HepG2 (cell line): Measurements from ENCODE around the gene RPL19. TPM values are rescaled to one million over a fixed set of nuclear protein-coding genes. Genes with fewer than 3 reads are reported as not detected.

Experiments
- KAT7 ChIP-seq: IDR thresholded peaks from 2 replicates; pipeline ENCODE4 v1.6.1; 2018; ENCODE audit warnings: borderline replicate concordance, missing compliant biosample characterization
- KDM1A ChIP-seq: IDR thresholded peaks from 2 replicates; pipeline ENCODE4 v1.6.1; 2016; ENCODE audit warnings: missing compliant biosample characterization
- NCOA1 ChIP-seq: sonication (generic); formaldehyde crosslinking; IDR thresholded peaks from 2 replicates; pipeline ENCODE4 v1.9.0; 2021; ENCODE audit warnings: missing genetic modification reagents
- PCBP2 ChIP-seq: fragments of 200-400 bp; formaldehyde crosslinking; optimal IDR thresholded peaks from 2 replicates; pipeline ENCODE3; 2018; ENCODE audit warnings: low read length, low read depth; ENCODE audit not compliant: poor library complexity, severe bottlenecking
- TSC22D2 ChIP-seq: sonication (generic); formaldehyde crosslinking; IDR thresholded peaks from 2 replicates; pipeline ENCODE4 v1.5.1; 2020; ENCODE audit warnings: missing genetic modification reagents, mild to moderate bottlenecking, borderline replicate concordance
- U2AF1 ChIP-seq: fragments of 200-400 bp; formaldehyde crosslinking; optimal IDR thresholded peaks from 2 replicates; pipeline ENCODE3; 2017; ENCODE audit warnings: mild to moderate bottlenecking, low read depth, low read length
- ZHX2 ChIP-seq, 2 experiments: sonication (generic) in 1 of 2; formaldehyde crosslinking in 1 of 2; IDR thresholded peaks; 2 replicates each; pipeline versions ENCODE4 v1.6.1 to v1.9.0; 2014 to 2022; ENCODE audit warnings: antibody characterized with exemption in 1 of 2, borderline replicate concordance in 1 of 2, inconsistent platforms in 1 of 2, low read depth in 1 of 2, missing genetic modification reagents in 1 of 2
- ZNF121 ChIP-seq: sonication (generic); formaldehyde crosslinking; IDR thresholded peaks from 2 replicates; pipeline ENCODE4 v1.5.0; 2020; ENCODE audit warnings: mild to moderate bottlenecking, missing genetic modification reagents
- ZNF225 ChIP-seq: sonication (generic); formaldehyde crosslinking; IDR thresholded peaks from 2 replicates; pipeline ENCODE4 v1.4.0; 2020; ENCODE audit warnings: mild to moderate bottlenecking, missing genetic modification reagents
- polyA plus RNA-seq, 8 experiments: library from polyadenylated mRNA; depleted of rRNA in 3 of 8; stranded (reverse) in 7 of 8; unstranded in 1 of 8; fragments of >200 nt; fragmentation: Illumina TruSeq in 4 of 8; extraction: Trizol in 4 of 8; gene quantifications; 2 replicates each; pipeline versions ENCODE4 v1.2.1 to v1.2.3, GENCODE V29; 2011 to 2016; ENCODE audit warnings: low read depth in 4 of 8, missing spikeins in 1 of 8, mixed read lengths in 1 of 8; ENCODE audit not compliant: insufficient read depth in 1 of 8
- total RNA-seq, 5 experiments: library from RNA; depleted of rRNA; stranded (reverse); fragments of >200 nt; fragmentation: Illumina TruSeq; extraction: Trizol; gene quantifications; 2 replicates each; pipeline ENCODE4 v1.2.3, GENCODE V29; 2016; ENCODE audit warnings: low read depth in 1 of 5
- TF ChIP-seq, protein P1 (sequence below): sonication (generic); formaldehyde crosslinking; IDR thresholded peaks from 2 replicates; pipeline ENCODE4 v1.5.0; 2020; ENCODE audit warnings: mild to moderate bottlenecking, missing genetic modification reagents
- TF ChIP-seq, protein P2 (sequence below): sonication (generic); formaldehyde crosslinking; IDR thresholded peaks from 2 replicates; pipeline ENCODE4 v1.5.1; 2020; ENCODE audit warnings: mild to moderate bottlenecking, missing genetic modification reagents, moderate library complexity
- TF ChIP-seq, protein P3 (sequence below): sonication (generic); formaldehyde crosslinking; IDR thresholded peaks from 2 replicates; pipeline ENCODE4 v1.4.0; 2020; ENCODE audit warnings: mild to moderate bottlenecking, missing genetic modification reagents

The RPL19 gene
- total and polyA plus RNA-seq, 2 of the 13 experiments (the other 11 are each of a cell fraction or from before 2014, with no cell fraction given), result 2,522 to 2,768 TPM

GRCh38 chr17:39200070-39200879, at the start of gene RPL19 (continued):
- TF ChIP-seq, protein P1, sequence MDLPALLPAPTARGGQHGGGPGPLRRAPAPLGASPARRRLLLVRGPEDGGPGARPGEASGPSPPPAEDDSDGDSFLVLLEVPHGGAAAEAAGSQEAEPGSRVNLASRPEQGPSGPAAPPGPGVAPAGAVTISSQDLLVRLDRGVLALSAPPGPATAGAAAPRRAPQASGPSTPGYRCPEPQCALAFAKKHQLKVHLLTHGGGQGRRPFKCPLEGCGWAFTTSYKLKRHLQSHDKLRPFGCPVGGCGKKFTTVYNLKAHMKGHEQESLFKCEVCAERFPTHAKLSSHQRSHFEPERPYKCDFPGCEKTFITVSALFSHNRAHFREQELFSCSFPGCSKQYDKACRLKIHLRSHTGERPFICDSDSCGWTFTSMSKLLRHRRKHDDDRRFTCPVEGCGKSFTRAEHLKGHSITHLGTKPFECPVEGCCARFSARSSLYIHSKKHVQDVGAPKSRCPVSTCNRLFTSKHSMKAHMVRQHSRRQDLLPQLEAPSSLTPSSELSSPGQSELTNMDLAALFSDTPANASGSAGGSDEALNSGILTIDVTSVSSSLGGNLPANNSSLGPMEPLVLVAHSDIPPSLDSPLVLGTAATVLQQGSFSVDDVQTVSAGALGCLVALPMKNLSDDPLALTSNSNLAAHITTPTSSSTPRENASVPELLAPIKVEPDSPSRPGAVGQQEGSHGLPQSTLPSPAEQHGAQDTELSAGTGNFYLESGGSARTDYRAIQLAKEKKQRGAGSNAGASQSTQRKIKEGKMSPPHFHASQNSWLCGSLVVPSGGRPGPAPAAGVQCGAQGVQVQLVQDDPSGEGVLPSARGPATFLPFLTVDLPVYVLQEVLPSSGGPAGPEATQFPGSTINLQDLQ (CRISPR knock-in tag), result no peak
- TF ChIP-seq NCOA1 (CRISPR knock-in tag) (peak; percentile 93), U2AF1 (no peak), ZNF225 (CRISPR knock-in tag) (peak; percentile 68; the same call in 1 of the 2 replicates), ZNF121 (no peak), KDM1A (peak; percentile 51; the same call in 1 of the 2 replicates), TSC22D2 (no peak; the same call in none of the 2 replicates), PCBP2 (no peak), KAT7 (CRISPR knock-in tag) (peak; percentile 81; the same call in 1 of the 2 replicates), ZHX2 (IDR thresholded peaks at IDR 0.05; ENCODE audit: low read depth) (no peak), ZHX2 (CRISPR knock-in tag; IDR thresholded peaks at IDR 0.05; ENCODE audit: borderline replicate concordance) (peak; percentile 92; the same call in 1 of the 2 replicates)
- TF ChIP-seq, protein P2, sequence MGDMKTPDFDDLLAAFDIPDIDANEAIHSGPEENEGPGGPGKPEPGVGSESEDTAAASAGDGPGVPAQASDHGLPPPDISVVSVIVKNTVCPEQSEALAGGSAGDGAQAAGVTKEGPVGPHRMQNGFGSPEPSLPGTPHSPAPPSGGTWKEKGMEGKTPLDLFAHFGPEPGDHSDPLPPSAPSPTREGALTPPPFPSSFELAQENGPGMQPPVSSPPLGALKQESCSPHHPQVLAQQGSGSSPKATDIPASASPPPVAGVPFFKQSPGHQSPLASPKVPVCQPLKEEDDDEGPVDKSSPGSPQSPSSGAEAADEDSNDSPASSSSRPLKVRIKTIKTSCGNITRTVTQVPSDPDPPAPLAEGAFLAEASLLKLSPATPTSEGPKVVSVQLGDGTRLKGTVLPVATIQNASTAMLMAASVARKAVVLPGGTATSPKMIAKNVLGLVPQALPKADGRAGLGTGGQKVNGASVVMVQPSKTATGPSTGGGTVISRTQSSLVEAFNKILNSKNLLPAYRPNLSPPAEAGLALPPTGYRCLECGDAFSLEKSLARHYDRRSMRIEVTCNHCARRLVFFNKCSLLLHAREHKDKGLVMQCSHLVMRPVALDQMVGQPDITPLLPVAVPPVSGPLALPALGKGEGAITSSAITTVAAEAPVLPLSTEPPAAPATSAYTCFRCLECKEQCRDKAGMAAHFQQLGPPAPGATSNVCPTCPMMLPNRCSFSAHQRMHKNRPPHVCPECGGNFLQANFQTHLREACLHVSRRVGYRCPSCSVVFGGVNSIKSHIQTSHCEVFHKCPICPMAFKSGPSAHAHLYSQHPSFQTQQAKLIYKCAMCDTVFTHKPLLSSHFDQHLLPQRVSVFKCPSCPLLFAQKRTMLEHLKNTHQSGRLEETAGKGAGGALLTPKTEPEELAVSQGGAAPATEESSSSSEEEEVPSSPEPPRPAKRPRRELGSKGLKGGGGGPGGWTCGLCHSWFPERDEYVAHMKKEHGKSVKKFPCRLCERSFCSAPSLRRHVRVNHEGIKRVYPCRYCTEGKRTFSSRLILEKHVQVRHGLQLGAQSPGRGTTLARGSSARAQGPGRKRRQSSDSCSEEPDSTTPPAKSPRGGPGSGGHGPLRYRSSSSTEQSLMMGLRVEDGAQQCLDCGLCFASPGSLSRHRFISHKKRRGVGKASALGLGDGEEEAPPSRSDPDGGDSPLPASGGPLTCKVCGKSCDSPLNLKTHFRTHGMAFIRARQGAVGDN, result peak; percentile 93
- TF ChIP-seq, protein P3, sequence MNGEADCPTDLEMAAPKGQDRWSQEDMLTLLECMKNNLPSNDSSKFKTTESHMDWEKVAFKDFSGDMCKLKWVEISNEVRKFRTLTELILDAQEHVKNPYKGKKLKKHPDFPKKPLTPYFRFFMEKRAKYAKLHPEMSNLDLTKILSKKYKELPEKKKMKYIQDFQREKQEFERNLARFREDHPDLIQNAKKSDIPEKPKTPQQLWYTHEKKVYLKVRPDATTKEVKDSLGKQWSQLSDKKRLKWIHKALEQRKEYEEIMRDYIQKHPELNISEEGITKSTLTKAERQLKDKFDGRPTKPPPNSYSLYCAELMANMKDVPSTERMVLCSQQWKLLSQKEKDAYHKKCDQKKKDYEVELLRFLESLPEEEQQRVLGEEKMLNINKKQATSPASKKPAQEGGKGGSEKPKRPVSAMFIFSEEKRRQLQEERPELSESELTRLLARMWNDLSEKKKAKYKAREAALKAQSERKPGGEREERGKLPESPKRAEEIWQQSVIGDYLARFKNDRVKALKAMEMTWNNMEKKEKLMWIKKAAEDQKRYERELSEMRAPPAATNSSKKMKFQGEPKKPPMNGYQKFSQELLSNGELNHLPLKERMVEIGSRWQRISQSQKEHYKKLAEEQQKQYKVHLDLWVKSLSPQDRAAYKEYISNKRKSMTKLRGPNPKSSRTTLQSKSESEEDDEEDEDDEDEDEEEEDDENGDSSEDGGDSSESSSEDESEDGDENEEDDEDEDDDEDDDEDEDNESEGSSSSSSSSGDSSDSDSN (CRISPR knock-in tag), result peak; percentile 68; the same call in 1 of the 2 replicates
